Measurements from ENCODE around the gene DLX6.

DNA sequence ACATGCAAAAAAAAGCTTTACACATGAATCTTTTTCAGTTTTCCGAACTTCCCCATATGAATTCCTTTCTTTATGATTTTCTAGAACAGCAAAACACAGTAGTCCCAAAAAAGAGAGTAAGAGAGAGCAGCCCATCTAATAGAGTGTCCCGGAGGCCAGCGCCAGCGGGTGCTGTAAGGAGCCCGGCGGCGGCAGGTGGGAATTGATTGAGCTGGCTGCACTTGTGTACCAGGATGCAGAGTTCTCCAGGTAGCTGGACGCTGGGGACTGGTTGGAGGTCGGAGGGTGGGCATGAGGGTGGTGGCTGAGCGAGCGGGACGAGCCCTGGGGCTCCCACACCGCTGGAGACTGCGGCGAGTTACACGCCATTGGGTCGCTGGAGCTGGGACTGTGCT, 15.2 kb downstream of the DLX6 start:
- no peak for TF ChIP-seq CTCF (IDR thresholded peaks at IDR 0.05; ENCODE audit: low read depth, low read length, poor library complexity, severe bottlenecking)
- no peak for TF ChIP-seq EZH2phosphoT487 (IDR thresholded peaks at IDR 0.05; ENCODE audit: borderline replicate concordance, low read length)
